Thymus (tissue), 11 donors: ENCODE results near the gene PAQR6. TPM values are rescaled to one million over a fixed set of nuclear protein-coding genes. Genes with fewer than 3 reads are reported as not detected.

Experiments used
- DNase-seq, 9 donors: peaks; one replicate each; pipeline ENCODE4 v3.0.0-alpha.2; 2013; ENCODE audit warnings: low spot score in 9 of 9, low read depth in 6 of 9, missing footprints in 1 of 9
- H3K27ac ChIP-seq, 2 donors: one replicate each; pipeline ENCODE4 v1.5.1; 2013; ENCODE audit warnings: control low read depth in 1 of 2, low read depth in 1 of 2, low read length in 1 of 2, mild to moderate bottlenecking in 1 of 2, moderate library complexity in 1 of 2
- H3K27me3 ChIP-seq, 2 donors: one replicate each; pipeline ENCODE4 v1.5.1; 2013; ENCODE audit warnings: low read length in 1 of 2; ENCODE audit not compliant: control insufficient read depth in 2 of 2, insufficient read depth in 1 of 2
- H3K36me3 ChIP-seq, 2 donors: one replicate each; pipeline ENCODE4 v1.5.1; 2013; ENCODE audit warnings: low read length in 1 of 2, mild to moderate bottlenecking in 1 of 2, moderate library complexity in 1 of 2; ENCODE audit not compliant: control insufficient read depth in 2 of 2, insufficient read depth in 2 of 2
- H3K4me1 ChIP-seq, 2 donors: one replicate each; pipeline ENCODE4 v1.5.1; 2013; ENCODE audit warnings: low read length in 2 of 2; ENCODE audit not compliant: control insufficient read depth in 2 of 2, insufficient read depth in 2 of 2
- H3K4me3 ChIP-seq, 2 donors: one replicate each; pipeline ENCODE4 v1.5.1; 2013; ENCODE audit warnings: low read length in 2 of 2, control low read depth in 1 of 2, mild to moderate bottlenecking in 1 of 2
- H3K9me3 ChIP-seq, 2 donors: one replicate each; pipeline ENCODE4 v1.5.1; 2013; ENCODE audit warnings: low read length in 1 of 2, mild to moderate bottlenecking in 1 of 2; ENCODE audit not compliant: control insufficient read depth in 2 of 2, insufficient read depth in 1 of 2
- WGBS: extraction: QIAGEN DNeasy Blood & Tissue Kit; methylation state at CpG from one replicate; pipeline ENCODE4 v1.1.7; 2013; 5-methylcytosine and 5-hydroxymethylcytosine counted together
- polyA plus RNA-seq: library from polyadenylated mRNA; stranded (reverse); fragments of 200-250 nt; gene quantifications from one replicate; pipeline ENCODE4 v1.2.3, GENCODE V29; 2013
- total RNA-seq: library from RNA; stranded (reverse); fragments of 120-200 nt; gene quantifications from one replicate; pipeline ENCODE4 v1.2.4, GENCODE V29; 2013
- donor health status: healthy.

The PAQR6 gene
- total and polyA plus RNA-seq, 2 donors: 0.61 to 8.6 TPM

DNA sequence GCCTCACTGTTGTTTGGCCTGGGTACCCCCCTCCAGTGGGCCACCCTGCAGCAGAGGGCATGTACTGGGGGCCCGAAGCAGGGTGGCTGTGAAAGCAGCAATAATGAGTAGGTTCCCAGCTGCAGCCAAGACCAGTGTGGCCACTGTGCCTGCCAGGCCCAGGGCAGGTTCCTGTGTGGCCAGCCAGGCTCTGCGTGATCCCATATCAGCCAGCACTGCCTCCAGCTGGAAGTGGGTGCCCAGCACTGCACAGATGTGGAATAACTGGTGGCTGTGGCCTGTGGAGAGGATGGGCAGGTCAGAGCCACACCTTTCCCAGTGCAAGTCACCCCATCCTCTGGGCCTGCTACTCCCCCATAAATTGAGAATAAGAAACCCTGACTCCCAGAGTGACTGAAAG is 3.7 kb downstream of the PAQR6 start:
- no peak overlapping the region for H3K4me3 ChIP-seq
- H3K36me3 ChIP-seq: peaks cover 11 to 25% of the 10 kb centered on the region in 2 donors
- H3K27me3 ChIP-seq: peaks cover 5 to 25% of the 10 kb centered on the region in 2 donors
- H3K4me1 ChIP-seq: peaks cover 6 to 16% of the 10 kb centered on the region in 2 donors
- H3K9me3 ChIP-seq: no peaks in the 10 kb centered on the region
- no peak overlapping the region for H3K27ac ChIP-seq
- 98% methylated on average over 2 of the region's 2 CpGs for WGBS
- DNase-seq: no peak

DNA sequence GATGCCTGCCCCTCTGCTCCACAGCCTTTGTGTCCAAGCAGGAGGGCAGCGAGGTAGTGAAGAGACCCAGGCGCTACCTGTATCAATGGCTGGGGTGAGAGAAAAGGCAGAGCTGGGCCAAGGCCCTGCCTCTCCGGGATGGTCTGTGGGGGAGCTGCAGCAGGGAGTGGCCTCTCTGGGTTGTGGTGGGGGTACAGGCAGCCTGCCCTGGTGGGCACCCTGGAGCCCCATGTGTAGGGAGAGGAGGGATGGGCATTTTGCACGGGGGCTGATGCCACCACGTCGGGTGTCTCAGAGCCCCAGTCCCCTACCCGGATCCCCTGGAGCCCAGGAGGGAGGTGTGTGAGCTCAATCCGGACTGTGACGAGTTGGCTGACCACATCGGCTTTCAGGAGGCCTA is 5.1 kb downstream of the PAQR6 start:
- DNase-seq: no peak
- no peak overlapping the region for H3K4me3 ChIP-seq
- H3K4me1 ChIP-seq: peaks cover 6 to 16% of the 10 kb centered on the region in 2 donors
- peaks cover 5 to 25% of the 10 kb centered on the region in 2 donors for H3K27me3 ChIP-seq
- no peak overlapping the region for H3K27ac ChIP-seq
- H3K9me3 ChIP-seq: no peaks in the 10 kb centered on the region
- peaks cover 21 to 28% of the 10 kb centered on the region in 2 donors for H3K36me3 ChIP-seq
- WGBS: 91% methylated on average over 10 of the region's 10 CpGs

DNA sequence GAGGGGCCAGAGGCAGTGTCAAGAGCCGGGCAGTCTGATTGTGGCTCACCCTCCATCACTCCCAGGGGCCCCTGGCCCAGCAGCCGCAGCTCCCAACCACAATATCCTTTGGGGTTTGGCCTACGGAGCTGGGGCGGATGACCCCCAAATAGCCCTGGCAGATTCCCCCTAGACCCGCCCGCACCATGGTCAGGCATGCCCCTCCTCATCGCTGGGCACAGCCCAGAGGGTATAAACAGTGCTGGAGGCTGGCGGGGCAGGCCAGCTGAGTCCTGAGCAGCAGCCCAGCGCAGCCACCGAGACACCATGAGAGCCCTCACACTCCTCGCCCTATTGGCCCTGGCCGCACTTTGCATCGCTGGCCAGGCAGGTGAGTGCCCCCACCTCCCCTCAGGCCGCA is 5.9 kb downstream of the PAQR6 start, which contains the start of gene BGLAP:
Gene BGLAP, plus strand, starts transcription at position 259 of the 400 bp plus-strand sequence. Its CDS starts 48 bp downstream, at position 307.
- H3K4me3 ChIP-seq: no peak within 1 kb of the TSS
- H3K27me3 ChIP-seq: peaks cover 5 to 25% of the 10 kb centered on the region in 2 donors
- no peak within 1 kb of the TSS for H3K27ac ChIP-seq
- H3K9me3 ChIP-seq: no peaks in the 10 kb centered on the region
- peaks cover 22 to 28% of the 10 kb centered on the region in 2 donors for H3K36me3 ChIP-seq
- WGBS: 91% methylated on average over 14 of the region's 14 CpGs
- peaks cover 6 to 16% of the 10 kb centered on the region in 2 donors for H3K4me1 ChIP-seq
- no peak for DNase-seq

DNA sequence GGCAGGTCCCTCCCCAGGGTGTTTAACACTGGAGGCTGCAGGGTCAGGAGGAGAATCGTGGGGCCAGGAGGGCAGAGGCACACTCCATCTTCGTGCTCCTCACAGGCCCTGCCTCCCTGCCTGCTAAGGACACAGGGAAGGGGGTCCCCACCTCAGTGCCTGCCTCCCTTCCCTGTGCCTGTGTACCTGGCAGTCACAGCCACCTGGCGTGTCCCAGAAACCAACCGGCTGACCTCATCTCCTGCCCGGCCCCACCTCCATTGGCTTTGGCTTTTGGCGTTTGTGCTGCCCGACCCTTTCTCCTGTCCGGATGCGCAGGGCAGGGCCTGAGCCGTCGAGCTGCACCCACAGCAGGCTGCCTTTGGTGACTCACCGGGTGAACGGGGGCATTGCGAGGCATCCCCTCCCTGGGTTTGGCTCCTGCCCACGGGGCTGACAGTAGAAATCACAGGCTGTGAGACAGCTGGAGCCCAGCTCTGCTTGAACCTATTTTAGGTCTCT is 6.5 kb downstream of the PAQR6 start:
- Histone ChIP-seq H3K4me1 (peaks cover 6 to 14% of the 10 kb centered on the region in 2 donors), H3K9me3 (no peaks in the 10 kb centered on the region), H3K4me3 (no peak overlapping the region), H3K27me3 (peaks cover 5 to 20% of the 10 kb centered on the region in 2 donors), H3K27ac (no peak overlapping the region), H3K36me3 (peaks cover 28 to 33% of the 10 kb centered on the region in 2 donors)
- 84% methylated on average over 15 of the region's 15 CpGs for WGBS
- no peak for DNase-seq

DNA sequence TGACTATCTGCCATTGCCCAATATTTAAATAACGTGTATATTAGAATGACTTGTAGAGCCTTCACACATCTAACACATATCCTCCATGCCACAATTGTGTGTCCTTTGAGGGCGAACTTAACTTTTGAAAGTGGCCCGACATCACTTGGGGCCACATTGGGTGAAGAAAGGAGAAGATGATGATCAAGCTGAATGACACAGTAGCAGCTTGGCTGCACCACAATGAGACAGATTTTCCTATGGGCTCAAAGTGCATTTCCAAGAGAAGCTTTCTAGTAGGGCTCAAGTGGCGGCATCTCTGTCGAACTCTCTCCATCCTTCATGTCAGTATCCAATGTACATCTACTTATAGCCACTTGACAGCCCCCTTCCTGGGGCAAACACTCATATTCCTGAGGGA is 9.6 kb downstream of the PAQR6 start:
- H3K4me1 ChIP-seq: no peaks in the 10 kb centered on the region
- H3K36me3 ChIP-seq: peaks cover 48 to 51% of the 10 kb centered on the region in 2 donors
- DNase-seq: no peak
- H3K27ac ChIP-seq: no peak overlapping the region
- H3K27me3 ChIP-seq: no peaks in the 10 kb centered on the region
- WGBS: 99% methylated on average over 5 of the region's 5 CpGs
- H3K9me3 ChIP-seq: no peaks in the 10 kb centered on the region
- no peak overlapping the region for H3K4me3 ChIP-seq

DNA sequence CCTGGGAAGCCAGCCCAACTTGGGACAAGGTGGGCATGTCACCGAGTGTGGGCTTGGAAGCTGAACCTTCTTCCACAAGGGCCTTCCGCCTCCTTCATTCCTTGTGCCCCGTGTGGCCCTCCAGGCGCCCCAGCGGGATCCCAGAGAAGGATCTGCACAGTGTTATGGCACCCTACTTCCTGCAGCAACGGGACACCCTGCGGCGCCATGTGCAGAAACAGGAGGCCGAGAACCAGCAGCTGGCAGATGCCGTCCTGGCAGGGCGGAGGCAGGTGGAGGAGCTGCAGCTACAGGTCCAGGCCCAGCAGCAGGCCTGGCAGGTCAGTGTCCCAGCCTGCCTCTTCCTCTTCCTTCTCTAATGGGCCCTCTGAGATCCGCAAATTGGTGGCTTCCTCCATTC is 11.7 kb downstream of the PAQR6 start:
- H3K9me3 ChIP-seq: no peaks in the 10 kb centered on the region
- H3K36me3 ChIP-seq: peaks cover 44 to 52% of the 10 kb centered on the region in 2 donors

DNA sequence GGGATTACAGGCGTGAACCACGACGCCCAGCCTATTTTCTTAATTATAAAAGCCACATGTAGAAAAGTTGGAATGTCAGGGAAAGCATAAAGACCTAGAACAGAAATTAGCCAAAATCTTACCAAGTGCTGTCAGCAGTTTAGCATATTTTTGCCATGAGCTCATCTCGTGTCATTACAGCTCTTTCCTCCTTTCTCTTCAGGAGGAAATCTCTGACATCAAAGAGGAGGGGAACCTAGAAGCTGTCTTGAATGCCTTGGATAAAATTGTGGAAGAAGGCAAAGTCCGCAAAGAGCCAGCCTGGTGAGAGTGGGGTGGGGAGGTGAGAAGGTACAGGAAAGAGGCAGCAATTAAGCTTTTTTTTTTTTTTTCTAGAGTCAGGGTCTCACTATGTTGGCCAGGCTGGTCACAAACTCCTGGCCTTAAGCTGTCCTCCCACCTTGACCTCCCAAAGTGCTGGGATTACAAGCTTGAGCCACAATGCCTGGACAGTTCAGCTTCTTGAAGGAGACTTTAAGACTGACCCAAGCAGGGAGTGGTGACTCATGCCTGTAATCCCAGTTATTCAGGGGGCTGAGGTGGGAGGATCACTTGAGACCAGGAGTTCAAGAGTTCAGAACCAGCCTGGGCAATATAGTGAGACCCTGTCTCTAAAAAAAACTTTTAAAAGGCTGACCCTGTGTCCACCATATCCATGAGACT is 14.3 kb downstream of the PAQR6 start:
- Histone ChIP-seq H3K4me1 (no peaks in the 10 kb centered on the region), H3K27ac (no peak overlapping the region), H3K9me3 (no peaks in the 10 kb centered on the region), H3K27me3 (no peaks in the 10 kb centered on the region), H3K36me3 (peaks cover 28 to 48% of the 10 kb centered on the region in 2 donors), H3K4me3 (no peak overlapping the region)
- WGBS: 88% methylated on average over 5 of the region's 5 CpGs
- no peak for DNase-seq

More for the DNA sequence above, 11.7 kb downstream of the PAQR6 start:
- no peaks in the 10 kb centered on the region for H3K4me1 ChIP-seq
- no peak overlapping the region for H3K27ac ChIP-seq
- 97% methylated on average over 12 of the region's 12 CpGs for WGBS
- no peaks in the 10 kb centered on the region for H3K27me3 ChIP-seq
- H3K4me3 ChIP-seq: no peak overlapping the region
- no peak for DNase-seq

DNA sequence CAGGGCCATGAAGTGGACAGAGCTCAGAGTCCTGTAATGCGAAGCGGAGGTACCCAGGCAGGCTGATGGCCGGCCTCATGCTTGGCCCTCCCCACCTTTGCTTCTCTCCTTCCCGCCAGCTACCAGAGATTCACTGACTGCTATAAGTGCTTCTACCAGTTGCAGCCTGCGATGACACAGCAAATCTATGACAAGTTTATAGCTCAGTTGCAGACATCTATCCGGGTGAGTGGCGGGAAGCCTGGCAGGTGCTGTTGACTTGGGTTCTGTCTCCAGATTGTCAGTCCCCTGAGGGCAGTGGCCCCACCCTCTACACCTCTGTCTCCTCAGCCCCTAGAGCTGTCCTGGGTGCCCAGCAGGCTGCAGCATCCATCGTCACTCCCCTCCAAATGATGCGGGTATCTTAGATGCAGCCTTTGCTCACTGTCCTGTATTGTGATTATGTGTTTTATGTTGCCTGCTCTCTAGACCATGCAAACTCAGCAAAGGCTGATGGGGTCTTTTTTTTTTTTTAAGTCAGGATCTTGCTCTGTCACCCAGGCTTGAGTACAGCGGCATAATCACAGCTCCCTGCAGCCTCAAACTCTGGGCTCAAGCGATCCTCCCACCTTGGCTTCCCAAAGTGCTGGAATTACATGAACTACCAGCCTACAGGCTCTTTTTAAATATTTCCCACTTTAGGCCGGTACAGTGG is 15.5 kb downstream of the PAQR6 start:
- DNase-seq: no peak
- 85% methylated on average over 12 of the region's 12 CpGs for WGBS
- Histone ChIP-seq H3K27ac (no peak overlapping the region), H3K9me3 (no peaks in the 10 kb centered on the region), H3K4me3 (no peak overlapping the region), H3K4me1 (no peaks in the 10 kb centered on the region), H3K27me3 (no peaks in the 10 kb centered on the region), H3K36me3 (peaks cover 28 to 45% of the 10 kb centered on the region in 2 donors)

DNA sequence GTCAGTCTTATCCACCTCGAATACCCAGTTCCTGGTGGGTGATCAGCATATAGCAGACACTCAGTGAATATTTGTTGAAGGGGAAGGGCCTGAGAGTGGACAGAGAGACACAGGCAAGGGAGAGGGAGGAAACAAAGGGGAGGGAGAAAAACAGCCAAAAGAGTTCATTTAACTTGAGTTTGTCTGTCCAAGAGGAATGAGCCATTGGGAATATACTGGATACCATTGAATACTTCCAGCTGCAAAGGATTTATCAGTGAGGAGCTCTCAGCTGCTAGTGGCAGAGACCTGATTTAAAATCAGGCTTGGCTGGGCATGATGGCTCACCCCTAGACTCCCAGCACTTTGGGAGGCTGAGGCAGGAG is 17.4 kb downstream of the PAQR6 start:
- 98% methylated on average over 1 of the region's 1 CpG for WGBS
- DNase-seq: no peak
- no peaks in the 10 kb centered on the region for H3K4me1 ChIP-seq
- H3K27me3 ChIP-seq: no peaks in the 10 kb centered on the region
- H3K27ac ChIP-seq: no peak overlapping the region
- H3K9me3 ChIP-seq: no peaks in the 10 kb centered on the region
- H3K36me3 ChIP-seq: peaks cover 22 to 41% of the 10 kb centered on the region in 2 donors
- H3K4me3 ChIP-seq: no peak overlapping the region
